ENCODE results near the gene FAM25G.

FAM25G gene

GRCh38 chr10:47449102-47449978 lies 42.2 kb downstream of the FAM25G start:
- Mint-ChIP-seq H3K27ac (no peak overlapping the region), H3K36me3 (no peaks in the 10 kb centered on the region), H3K27me3 (peaks cover 18% of the 10 kb centered on the region), H3K4me1 (peaks cover 16% of the 10 kb centered on the region), H3K4me3 (no peak overlapping the region), H3K9me3 (peaks cover 12% of the 10 kb centered on the region)
- ATAC-seq (ENCODE audit: low read depth) (peak; percentile 32), DNase-seq (ENCODE audit: low spot score in 2 of 2) (no peak)

GRCh38 chr10:47447705-47448104 lies 43.8 kb downstream of the FAM25G start:
- no peak overlapping the region for H3K27ac Mint-ChIP-seq
- H3K4me1 Mint-ChIP-seq = peaks cover 13% of the 10 kb centered on the region
- H3K4me3 Mint-ChIP-seq = no peak overlapping the region
- peaks cover 19% of the 10 kb centered on the region for H3K27me3 Mint-ChIP-seq
- ATAC-seq (ENCODE audit: low read depth) = no peak
- no peak for DNase-seq (ENCODE audit: low spot score in 2 of 2)
- no peaks in the 10 kb centered on the region for H3K36me3 Mint-ChIP-seq
- H3K9me3 Mint-ChIP-seq = peaks cover 16% of the 10 kb centered on the region

- ATAC-seq (ENCODE audit: low read depth) (no peak), DNase-seq (ENCODE audit: low spot score in 2 of 2) (no peak)
- Mint-ChIP-seq H3K9me3 (peaks cover 16% of the 10 kb centered on the region), H3K4me1 (peaks cover 13% of the 10 kb centered on the region), H3K4me3 (no peak overlapping the region), H3K27me3 (peaks cover 21% of the 10 kb centered on the region), H3K36me3 (no peaks in the 10 kb centered on the region), H3K27ac (no peak overlapping the region)
Observed at GRCh38 chr10:47447209-47447608, 44.3 kb downstream of the FAM25G start.

DNA sequence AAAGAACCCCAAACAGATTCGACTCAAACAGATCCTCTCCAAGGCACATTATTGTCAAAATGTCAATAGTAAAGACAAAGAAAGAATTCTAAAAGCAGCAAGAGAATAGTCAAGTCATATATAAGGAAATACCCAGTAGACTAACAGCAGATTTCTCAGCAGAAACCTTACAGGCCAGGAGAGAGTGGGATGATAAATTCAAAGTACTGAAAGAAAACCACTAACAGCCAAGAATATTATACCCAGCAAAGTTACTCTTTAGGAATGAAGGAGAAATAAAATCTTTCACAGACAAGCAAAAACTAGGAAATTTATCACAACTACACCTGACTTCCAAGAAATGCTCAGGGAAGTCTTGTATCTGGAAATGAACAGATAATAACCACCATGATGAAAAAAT lies 45.8 kb downstream of the FAM25G start:
- Mint-ChIP-seq H3K4me3 (no peak overlapping the region), H3K27ac (no peak overlapping the region), H3K27me3 (peaks cover 30% of the 10 kb centered on the region), H3K9me3 (peaks cover 16% of the 10 kb centered on the region), H3K4me1 (peaks cover 13% of the 10 kb centered on the region), H3K36me3 (no peaks in the 10 kb centered on the region)
- DNase-seq (ENCODE audit: low spot score in 2 of 2) (no peak), ATAC-seq (ENCODE audit: low read depth) (no peak)

- DNase-seq (ENCODE audit: low spot score in 2 of 2) (no peak), ATAC-seq (ENCODE audit: low read depth) (no peak)
- Mint-ChIP-seq H3K9me3 (peaks cover 16% of the 10 kb centered on the region), H3K36me3 (no peaks in the 10 kb centered on the region), H3K27me3 (peaks cover 35% of the 10 kb centered on the region), H3K27ac (no peak overlapping the region), H3K4me1 (peaks cover 13% of the 10 kb centered on the region), H3K4me3 (no peak overlapping the region)
Observed at GRCh38 chr10:47444047-47444446, 47.5 kb downstream of the FAM25G start.

GRCh38 chr10:47443145-47443544 lies 48.4 kb downstream of the FAM25G start:
- Mint-ChIP-seq H3K27ac (no peak overlapping the region), H3K4me3 (no peak overlapping the region), H3K36me3 (no peaks in the 10 kb centered on the region), H3K9me3 (peaks cover 17% of the 10 kb centered on the region), H3K27me3 (peaks cover 29% of the 10 kb centered on the region), H3K4me1 (peaks cover 4% of the 10 kb centered on the region)
- DNase-seq (ENCODE audit: low spot score in 2 of 2) = no peak
- ATAC-seq (ENCODE audit: low read depth) = no peak

DNA sequence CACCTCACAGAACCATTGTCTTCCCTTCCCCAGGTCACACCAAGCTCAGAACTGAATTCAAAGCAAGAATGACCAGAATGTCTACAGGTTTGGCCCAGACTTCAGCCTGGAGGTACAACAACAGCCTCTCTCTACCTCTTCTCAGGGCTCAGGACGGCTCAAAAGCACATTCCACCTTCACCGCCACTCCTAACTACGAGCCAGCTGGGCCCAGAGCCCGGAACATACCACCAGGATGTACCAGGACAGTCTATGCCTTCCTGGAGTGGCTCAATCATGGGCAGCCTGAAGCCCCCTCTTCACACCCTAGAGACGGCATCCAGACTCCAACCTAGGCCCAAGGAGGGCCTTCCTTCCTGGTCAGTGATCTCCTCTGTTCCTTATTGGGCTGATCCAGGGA lies 49.1 kb downstream of the FAM25G start:
- Mint-ChIP-seq H3K4me1 (no peaks in the 10 kb centered on the region), H3K4me3 (no peak overlapping the region), H3K36me3 (no peaks in the 10 kb centered on the region)

DNA sequence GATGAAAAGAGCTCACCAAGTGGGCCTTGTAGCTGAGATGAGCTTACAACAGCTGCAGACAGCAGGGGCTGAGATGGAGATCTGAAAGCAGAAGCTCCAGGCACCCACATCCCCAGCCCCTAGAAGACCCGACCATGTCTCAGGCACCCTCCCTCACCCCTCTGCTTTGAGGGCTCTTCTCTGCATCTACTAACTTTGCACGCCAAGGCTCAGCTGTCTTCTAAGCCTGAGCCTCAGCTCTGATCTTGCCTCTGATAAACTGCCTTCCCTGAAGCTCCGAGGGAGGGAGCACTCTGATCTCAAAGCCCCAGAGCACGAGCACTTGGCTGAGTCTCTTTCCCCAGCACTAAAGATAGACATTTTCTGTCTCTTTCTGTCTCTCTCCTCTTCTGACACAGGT lies 49.6 kb downstream of the FAM25G start:
- Mint-ChIP-seq H3K4me1 (no peaks in the 10 kb centered on the region), H3K27ac (no peak overlapping the region), H3K27me3 (peaks cover 24% of the 10 kb centered on the region), H3K4me3 (no peak overlapping the region), H3K9me3 (peaks cover 16% of the 10 kb centered on the region), H3K36me3 (no peaks in the 10 kb centered on the region)
- ATAC-seq (ENCODE audit: low read depth) (no peak), DNase-seq (ENCODE audit: low spot score in 2 of 2) (no peak)

More for the DNA sequence above, 49.1 kb downstream of the FAM25G start:
- Mint-ChIP-seq H3K27me3 (peaks cover 24% of the 10 kb centered on the region), H3K27ac (no peak overlapping the region), H3K9me3 (peaks cover 15% of the 10 kb centered on the region)
- ATAC-seq (ENCODE audit: low read depth) = no peak
- no peak for DNase-seq (ENCODE audit: low spot score in 2 of 2)

DNA sequence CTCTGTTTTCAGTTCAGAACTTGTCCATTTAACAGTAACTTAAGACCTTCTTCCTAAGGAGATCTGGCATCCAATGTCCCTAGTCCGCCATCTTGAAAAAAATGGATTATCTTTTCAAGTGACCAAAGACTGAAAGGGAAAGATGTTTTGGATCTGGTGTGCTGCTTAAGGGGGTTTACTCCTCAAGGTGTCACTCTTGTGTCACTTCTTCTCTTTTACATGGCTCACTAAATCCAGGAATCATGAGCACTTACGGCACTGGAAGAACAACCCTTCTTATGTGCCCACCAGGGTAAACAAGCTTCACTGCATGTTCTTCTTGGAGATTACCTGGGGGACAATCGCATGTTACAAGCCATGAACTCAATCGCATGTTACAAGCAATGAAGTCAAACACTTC lies 51.3 kb downstream of the FAM25G start:
- H3K9me3 Mint-ChIP-seq = peaks cover 15% of the 10 kb centered on the region
- no peak overlapping the region for H3K27ac Mint-ChIP-seq
- peaks cover 24% of the 10 kb centered on the region for H3K27me3 Mint-ChIP-seq
- H3K4me3 Mint-ChIP-seq = no peak overlapping the region
- ATAC-seq (ENCODE audit: low read depth) = no peak
- DNase-seq (ENCODE audit: low spot score in 2 of 2) = no peak
- no peaks in the 10 kb centered on the region for H3K4me1 Mint-ChIP-seq
- no peaks in the 10 kb centered on the region for H3K36me3 Mint-ChIP-seq

DNA sequence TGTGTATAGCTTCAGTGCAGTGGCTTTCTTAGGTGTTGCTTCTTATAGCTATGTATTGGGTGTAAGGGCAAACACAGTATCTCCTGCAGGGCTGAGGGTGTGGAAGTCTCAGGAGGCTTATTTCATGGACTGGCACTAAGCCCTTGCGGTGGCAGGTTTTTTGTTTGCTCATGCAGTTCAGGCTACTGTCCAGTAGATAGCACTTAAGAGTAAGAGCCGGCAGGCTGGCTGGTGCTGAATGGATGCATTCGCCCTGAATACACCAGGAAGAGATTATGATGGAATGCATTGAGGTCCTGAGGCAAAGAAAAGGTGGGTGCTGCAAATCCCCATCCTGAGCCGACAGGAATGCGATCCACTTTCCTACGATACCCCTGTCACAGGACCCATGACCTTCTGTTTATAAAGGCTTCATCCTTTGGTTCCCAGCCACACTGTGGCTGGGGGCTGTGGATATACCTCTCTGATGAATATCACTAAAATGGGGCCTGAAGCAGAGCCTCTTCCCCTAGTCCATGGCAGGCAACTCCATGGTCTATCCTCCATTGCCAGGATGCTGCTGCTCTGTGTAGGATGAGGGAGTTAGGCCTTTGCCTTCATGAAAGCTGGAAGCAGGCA lies 52.5 kb downstream of the FAM25G start:
- H3K9me3 Mint-ChIP-seq = peaks cover 15% of the 10 kb centered on the region
- no peak for DNase-seq (ENCODE audit: low spot score in 2 of 2)
- H3K4me1 Mint-ChIP-seq = no peaks in the 10 kb centered on the region
- H3K36me3 Mint-ChIP-seq = no peaks in the 10 kb centered on the region
- no peak overlapping the region for H3K27ac Mint-ChIP-seq
- H3K4me3 Mint-ChIP-seq = no peak overlapping the region
- peaks cover 24% of the 10 kb centered on the region for H3K27me3 Mint-ChIP-seq
- no peak for ATAC-seq (ENCODE audit: low read depth)

Data from memory B cell (primary cell).